GM19023 (cell line): Measurements from ENCODE around the gene ARPP21.
"Not testable (repeated sequence)": the region's sequence is repeated elsewhere in the genome, so short reads cannot be mapped to it uniquely, and the experiment has no call there.

ENCODE experiments used
- ATAC-seq: cut with Tn5 transposase; IDR thresholded peaks from one replicate; pipeline ENCODE4 v1.9.1; 2021; ENCODE audit warnings: mild to moderate bottlenecking, moderate library complexity; ENCODE audit not compliant: unreplicated experiment

ARPP21 gene

GRCh38 chr3:35776346-35776745, 137.0 kb downstream of the ARPP21 start:
- ATAC-seq = no peak

- no peak for ATAC-seq
These were observed 137.7 kb downstream of the ARPP21 start for GRCh38 chr3:35777065-35777464.

- no peak for ATAC-seq
These were observed 138.5 kb downstream of the ARPP21 start for GRCh38 chr3:35777563-35778554.

GRCh38 chr3:35779611-35780010, 140.3 kb downstream of the ARPP21 start:
- no peak for ATAC-seq

GRCh38 chr3:35780800-35781199, 141.5 kb downstream of the ARPP21 start:
- ATAC-seq = no peak

- no peak for ATAC-seq
These were observed 142.2 kb downstream of the ARPP21 start for GRCh38 chr3:35781558-35781957.

- no peak for ATAC-seq
These were observed 143.0 kb downstream of the ARPP21 start for GRCh38 chr3:35782355-35782754.

GRCh38 chr3:35784169-35784568, 144.8 kb downstream of the ARPP21 start:
- ATAC-seq = no peak

GRCh38 chr3:35785234-35785888, 146.0 kb downstream of the ARPP21 start:
- no peak for ATAC-seq

- ATAC-seq = no peak
These were observed 148.6 kb downstream of the ARPP21 start for GRCh38 chr3:35787936-35788335.

GRCh38 chr3:35789042-35789831, 149.9 kb downstream of the ARPP21 start:
- no peak for ATAC-seq

GRCh38 chr3:35790764-35791163, 151.4 kb downstream of the ARPP21 start:
- ATAC-seq = no peak

- ATAC-seq = no peak
These were observed 154.3 kb downstream of the ARPP21 start for GRCh38 chr3:35793667-35794066.

GRCh38 chr3:35800960-35801459, 161.7 kb downstream of the ARPP21 start:
- ATAC-seq = no peak

GRCh38 chr3:35814531-35814930, 175.2 kb downstream of the ARPP21 start:
- ATAC-seq = no peak

- not testable (repeated sequence) for ATAC-seq
These were observed 176.5 kb downstream of the ARPP21 start for GRCh38 chr3:35815796-35816195.

GRCh38 chr3:35817216-35817615, 177.9 kb downstream of the ARPP21 start:
- no peak for ATAC-seq

GRCh38 chr3:35832140-35832571, 192.8 kb downstream of the ARPP21 start:
- ATAC-seq = no peak
